Measurements from ENCODE around the gene NAGK.

NAGK gene

DNA sequence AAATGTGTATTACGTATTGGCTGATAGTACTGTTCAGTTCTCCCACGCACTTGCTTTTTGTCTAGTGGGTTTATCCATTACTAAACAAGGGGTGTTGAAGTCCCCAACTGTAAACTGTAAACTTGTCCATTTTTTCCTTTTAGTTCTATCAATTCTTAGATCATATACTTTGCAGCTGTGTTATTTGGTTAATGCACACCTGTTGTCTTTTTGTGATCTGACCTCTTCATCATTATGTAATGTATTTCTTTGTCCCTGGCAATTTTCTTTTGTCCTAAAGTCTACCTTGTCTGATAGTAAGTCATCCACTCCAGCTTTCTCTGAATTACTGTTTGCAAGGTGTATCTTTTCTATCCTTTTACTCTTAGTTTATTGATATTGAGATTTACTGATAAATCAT, 39.6 kb downstream of the NAGK start:
- no peak for DNase-seq (ENCODE audit: low read depth in 2 of 2)

DNA sequence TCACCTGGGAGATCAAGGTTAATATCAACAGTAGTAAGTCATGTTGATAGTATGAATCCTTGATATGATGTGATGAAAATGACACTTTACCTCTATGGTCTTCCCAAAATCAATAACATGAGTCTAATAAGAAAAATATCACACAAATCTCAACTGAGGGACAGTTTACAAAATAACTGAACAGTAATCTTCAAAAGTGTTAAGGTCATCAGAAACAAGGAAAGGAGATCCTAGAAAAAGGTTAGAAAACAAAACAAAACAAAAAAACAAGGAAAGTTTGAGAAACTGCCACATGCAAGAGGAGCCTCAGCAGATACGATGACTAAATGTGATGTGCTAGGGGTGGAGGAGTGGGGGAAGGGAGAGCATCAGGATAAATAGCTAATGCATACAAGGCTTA, 45.4 kb downstream of the NAGK start:
- no peak for DNase-seq (ENCODE audit: low read depth in 2 of 2)

DNA sequence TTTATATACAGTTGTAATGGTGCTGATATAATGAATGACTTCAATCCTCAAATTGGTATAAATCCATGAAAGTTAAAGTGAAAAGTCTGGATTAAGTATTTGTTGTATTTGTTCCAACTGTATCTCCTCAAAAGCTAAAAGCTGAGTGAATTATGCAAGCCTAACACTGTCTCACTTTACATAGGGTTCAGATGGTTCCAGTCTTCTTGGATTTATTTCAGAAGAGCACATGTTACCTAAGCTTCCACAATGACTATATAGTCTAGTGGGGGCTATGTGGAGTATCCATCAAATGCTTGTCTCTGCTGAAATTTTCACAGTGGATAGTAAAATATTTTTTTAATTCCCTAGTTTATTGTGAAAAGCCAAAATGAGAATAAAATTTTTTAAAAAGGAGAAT, 48.6 kb downstream of the NAGK start:
- DNase-seq (ENCODE audit: low read depth in 2 of 2): no peak

DNA sequence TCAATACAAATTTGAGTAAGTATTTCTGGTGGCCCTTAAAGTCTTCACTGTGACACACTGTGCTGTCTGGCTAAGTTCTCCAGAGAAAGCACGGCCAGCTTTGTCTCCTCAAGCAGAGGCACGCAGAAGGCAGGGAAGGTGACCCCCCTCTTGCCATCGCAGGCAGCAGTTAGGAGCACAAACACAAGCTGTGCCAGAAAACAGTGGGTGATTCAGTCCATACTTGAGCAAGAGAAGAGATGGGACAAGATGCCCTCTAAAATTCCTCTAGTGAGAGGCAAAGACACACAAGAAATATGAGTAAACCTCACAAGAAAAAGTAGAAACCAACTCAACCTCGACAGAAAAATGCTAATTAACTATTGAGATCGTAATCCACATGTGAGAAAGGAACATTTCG, 51.7 kb downstream of the NAGK start:
- DNase-seq (ENCODE audit: low read depth in 2 of 2): no peak

DNA sequence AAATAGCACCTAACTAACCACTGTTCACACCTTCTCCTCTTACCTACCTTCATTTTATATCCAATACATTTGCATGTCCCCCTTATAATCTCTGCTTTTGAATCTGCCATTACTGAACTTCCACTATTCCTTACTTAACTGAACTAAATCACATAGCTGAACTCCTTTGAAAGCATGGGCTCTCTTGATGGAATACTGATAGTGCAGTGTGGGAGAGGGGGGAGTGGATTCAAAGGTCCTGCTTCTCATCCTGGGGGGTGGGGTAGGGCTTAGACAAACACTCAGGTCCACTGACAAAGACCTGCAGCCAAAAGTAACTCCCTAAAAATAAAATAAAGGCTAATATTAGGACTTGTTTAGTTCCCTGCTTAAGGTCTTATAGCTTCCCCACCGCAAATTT, 53.0 kb downstream of the NAGK start:
- no peak for DNase-seq (ENCODE audit: low read depth in 2 of 2)

- DNase-seq (ENCODE audit: low read depth in 2 of 2): no peak
Observed at GRCh38 chr2:71122387-71123298, 54.2 kb downstream of the NAGK start.

DNA sequence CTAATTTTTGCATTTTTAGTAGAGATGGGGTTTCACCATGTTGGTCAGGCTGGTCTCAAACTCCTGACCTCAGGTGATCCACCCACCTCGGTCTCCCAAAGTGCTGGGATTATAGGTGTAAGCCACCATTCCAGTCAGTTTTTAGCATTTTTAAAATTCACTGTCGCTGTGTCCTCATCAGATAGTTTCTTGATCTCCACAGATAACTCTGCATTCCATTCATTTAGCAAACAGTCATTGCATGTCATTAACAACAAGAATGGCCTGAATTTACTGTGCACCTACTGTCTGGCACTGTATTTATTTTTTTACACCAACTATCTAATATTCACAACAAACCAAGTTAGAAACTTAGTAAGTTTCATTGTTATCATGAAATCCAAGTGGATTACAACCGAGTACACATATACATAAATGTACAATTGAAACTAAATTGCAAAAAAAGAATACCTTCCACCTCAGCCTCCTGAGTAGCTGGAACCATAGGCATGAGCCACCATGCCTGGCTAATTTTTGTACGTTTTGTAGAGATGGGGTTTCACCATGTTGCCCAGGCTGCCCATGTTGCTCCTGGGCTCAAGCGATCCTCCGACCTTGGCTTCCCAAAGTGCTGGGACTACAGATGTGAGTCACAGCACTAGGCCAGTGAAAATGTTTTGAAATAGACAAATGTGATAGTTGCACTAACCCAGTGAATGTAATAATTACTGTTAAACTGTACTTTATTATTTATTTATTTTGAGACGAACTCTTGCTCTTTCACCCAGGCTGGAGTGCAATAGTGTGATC, 57.3 kb downstream of the NAGK start:
- DNase-seq (ENCODE audit: low read depth in 2 of 2): no peak

- DNase-seq (ENCODE audit: low read depth in 2 of 2): no peak
Observed at GRCh38 chr2:71126957-71127356, 58.5 kb downstream of the NAGK start.
